NCI-H1417 (cell line): Measurements from ENCODE around the gene MED26.
A peak's percentile ranks its signal among the peaks of the same experiment; 100 is the strongest.
"Not testable (repeated sequence)": the region's sequence is repeated elsewhere in the genome, so short reads cannot be mapped to it uniquely, and the experiment has no call there.

Experiments used
- DNase-seq, 3 experiments: peaks; one replicate each; lab custom pipeline; 2025; lab: John Stamatoyannopoulos, UW

The MED26 gene

DNA sequence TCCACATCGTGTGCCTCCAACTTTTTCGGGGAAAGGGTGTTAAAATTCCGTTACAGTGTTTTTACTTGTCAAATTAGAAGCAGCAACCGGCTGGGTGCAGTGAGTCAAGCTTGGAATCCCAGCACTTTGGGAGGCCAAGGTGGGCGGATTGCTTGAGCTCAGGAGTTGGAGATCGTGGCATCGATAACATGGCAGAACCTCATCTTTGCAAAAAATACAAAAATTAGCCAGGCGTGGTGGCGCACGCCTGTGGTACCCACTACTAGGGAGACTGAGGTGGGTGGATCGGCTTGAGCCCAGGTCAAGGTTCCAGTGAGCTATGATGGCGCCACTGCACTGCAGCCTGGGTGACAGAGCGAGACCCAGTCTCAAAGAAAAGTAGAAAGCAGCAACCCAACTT, 54.7 kb downstream of the MED26 start:
- no peak for DNase-seq

DNA sequence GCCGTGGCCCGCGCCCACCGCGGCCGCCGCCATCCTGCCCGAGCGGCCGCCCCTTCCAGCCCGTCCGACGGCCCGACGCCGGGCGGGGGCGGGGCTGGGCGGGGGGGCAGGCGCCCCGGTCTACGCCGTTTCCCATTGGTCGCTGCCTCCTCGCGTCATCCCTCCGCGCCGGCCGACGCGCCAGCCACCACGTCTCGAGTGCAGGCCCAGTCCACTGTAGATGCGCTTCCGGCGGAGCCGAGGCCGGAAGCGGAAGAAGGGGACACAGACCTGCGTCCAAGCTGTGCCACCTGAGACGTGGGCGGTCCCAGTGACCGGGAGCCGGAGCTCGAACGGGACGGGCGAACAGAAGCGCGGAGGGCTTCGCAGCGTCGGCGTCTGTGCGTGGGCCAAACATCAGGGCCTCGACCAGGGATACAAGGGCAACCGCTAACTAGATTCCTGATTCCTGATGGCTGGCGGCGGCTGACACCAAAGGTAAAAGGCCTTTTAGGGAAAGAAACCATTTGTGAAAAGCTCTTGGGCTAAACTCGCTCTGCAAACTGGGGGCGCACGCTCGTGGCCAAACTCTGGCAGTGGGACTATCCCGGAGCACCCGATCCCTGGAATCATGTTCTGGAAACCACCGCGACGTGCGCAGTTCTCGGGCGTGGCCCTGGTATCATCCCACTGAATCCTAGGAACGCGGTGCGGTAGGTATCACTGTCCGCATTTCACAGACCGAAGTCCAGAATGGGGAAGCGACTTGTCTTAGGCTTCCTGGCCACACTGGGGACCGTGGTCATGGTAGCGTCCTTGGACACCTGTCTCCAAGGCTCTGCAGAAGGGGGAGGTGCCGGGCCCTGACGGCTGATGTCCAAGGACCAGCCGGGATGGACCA, 55.4 kb downstream of the MED26 start, which contains the start of gene SLC35E1:
Gene SLC35E1, minus strand, starts transcription at position 84 of the 880 bp plus-strand sequence. Its CDS starts 51 bp downstream, at position 33.
- DNase-seq: peak; percentile 89 to 96 (median 90)

DNA sequence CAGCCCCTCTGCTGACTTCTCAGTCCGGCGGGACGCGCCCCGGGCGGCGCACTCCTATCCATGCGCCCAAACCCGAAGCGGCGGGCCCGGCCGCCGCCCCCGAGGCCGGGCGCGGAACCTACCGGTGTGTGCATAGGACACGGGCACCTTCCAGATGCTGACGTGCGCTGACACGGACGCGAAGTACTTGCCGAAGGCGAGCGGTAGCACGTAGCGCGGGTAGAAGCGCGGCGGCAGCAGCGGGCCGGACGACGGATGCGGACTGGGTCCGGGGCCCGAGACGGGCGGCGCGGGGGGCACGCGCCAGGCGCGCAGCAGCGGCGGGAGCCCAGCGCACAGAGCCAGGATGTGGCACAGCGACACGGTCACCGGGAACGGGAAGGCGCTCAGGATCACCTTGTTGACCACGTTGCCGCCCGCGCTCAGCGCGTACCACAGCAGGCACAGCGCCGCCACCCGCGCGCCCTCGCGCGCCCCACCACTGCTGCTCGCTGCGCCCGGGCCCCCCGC, 56.1 kb downstream of the MED26 start:
- DNase-seq: peak in 2 of 3 experiments; percentile 59 to 70

DNA sequence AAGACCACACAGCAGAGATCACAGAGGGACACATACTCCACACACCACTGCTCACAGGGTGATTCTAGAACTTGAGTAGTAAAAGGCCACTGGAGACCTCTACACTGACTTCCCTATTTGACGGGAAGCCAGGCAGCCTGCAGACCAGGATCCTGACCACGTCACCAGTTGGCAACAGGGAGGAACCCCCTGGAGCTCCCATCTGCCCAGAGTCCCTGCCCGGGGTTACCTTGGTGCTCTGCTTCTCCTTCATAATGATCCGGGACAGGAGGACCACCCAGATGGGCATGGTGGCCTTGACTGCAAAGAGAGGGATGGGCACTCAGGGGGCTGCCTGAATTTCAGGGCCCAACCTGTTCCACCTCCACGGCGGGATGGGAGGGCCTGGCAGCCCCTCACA, 56.7 kb downstream of the MED26 start:
- DNase-seq: no peak

DNA sequence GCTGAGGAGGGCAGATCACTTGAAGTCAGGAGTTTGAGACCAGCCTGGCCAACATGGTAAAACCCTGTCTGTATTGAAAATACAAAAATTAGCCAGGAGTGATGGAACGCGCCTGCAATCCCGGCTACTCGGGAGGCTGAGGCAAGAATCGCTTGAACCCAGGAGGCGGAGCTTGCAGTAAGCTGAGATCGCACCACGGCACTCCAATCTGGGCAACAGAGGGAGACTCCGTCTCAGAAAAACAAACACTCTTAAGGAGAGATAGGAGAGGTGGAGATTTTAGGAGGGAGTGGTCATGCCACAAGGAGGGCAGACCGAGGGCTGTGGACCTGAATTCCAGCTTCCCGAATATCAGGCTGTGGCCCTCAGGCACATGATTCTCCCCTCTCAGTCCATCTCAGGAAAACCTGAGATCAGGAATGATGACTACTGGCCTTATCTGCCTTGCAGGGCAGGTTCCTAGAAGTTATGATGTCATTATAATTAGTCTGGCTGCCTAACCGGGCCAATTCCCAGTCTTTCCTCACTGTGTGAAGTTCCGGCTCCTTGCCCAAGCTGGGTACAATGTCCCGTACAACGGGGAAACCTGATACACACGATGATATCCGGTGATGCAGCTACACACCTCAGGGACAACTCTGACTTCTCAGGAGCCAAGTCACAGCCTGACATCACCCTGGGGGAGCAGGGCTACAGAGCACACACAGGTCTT, 58.2 kb downstream of the MED26 start:
- no peak for DNase-seq

DNA sequence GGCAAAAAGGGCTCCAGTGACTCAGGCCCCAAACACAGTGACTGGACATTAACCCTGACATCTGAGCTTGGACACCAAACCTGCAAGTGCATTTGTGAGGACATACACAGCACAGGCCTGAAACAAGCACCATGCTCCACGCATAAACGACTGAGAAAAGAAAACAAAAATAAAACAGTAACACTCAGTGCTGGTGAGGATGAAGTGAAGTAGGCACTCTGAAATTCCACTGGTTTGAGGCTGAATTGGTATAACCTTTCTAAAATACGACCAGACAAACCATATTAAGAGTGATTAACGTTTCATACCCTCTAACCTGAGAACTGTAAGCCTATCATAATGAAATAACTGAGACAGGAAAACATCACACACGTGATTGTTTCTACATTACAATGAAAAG, 61.3 kb downstream of the MED26 start:
- DNase-seq: no peak

DNA sequence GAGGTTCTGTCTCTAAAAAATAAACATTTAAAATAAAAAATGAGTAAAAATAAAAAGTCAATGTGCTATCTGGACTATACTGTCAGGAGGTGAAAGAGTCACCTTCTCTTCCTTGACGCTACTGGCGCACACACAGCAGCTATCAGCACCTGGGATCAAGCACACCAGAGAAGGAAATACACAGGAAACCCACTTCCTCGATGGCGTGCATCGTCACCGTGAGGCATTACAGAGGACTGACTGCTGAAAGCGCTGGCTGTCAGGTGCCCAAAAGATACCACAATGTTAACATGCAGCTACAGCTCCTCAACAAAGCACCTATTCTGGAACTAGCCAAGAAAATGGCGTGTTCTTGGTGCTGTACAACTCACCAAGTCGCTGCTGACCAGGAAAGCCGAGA, 61.8 kb downstream of the MED26 start:
- no peak for DNase-seq

DNA sequence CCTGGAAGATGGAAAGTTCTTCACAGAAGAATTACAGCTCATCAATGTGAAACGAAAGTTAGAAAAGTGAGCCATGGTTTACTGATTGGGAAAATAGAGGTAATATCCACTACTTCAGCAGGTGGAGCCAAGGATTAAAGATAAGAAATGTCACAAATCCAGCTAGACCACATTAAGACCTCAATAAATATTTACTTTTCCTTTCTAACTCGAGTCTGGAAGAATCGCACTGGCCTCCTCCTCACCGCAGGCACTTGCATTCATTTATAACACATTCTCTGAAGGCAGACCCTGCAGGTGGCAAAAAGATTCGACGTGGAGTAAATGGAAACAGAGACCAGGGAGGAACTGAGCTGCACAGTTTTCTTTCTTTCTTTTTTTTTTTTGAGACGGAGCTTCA, 63.2 kb downstream of the MED26 start:
- no peak for DNase-seq

DNA sequence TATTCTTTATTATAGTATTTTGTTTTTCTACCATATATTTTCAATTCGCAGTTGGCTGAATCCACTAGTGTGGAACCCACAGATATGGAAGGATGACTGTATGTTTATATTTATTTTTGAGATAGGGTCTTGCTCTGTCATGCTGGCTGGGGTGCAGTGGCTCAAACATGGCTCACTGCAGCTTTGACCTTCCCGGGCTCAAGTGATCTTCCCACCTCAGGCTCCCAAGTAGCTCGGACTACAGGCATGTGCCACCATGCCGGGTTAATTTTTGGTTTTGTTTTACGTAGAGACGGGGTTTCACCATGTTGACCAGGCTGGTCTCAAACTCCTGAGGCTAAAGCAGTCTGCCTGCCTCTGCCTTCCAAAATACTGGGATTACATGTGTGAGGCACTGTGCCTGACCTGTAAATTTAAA, 65.4 kb downstream of the MED26 start:
- no peak for DNase-seq

DNA sequence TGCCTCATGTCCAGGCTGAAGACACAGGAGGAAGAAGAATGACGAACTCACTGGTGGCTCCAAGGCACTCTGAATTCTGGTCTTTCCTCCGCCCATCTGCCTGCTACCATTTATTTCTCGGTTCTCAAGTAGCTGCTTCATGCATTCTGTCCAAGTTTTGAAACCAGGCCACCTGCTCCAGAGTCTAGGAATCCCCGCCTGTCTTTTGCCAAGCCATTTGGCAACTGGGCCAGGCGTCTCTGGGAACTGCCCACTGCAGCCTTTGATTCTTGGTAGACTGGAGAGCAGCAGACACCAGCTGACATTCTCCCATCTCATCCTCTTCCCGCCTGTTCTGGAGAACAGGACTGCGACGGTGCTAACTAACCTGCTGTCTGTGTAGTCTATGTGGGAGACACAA, 66.6 kb downstream of the MED26 start:
- DNase-seq: no peak

DNA sequence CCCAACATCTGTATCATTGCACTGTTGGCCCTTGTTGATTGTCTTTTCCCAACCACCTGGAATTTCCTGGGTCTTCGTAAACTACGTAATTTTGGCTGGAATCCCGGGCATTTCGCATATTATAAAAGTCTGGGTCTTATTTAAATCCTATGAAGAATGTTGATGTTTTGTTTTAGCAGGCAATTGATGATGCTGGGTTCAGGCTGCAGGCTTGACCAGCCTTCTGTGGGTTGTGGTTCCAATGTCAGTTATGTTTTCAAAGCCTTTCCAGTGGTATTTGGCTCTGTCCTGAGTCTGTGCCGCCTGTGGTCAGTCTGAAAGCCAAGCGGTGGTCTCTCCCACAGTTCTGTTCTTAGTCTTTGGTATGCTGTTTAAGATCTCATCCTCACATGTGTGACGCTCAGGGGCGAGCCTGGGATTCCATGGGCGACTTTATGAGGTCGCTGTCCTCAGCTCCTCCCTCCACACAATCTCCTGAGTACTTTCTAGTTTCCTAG, 68.2 kb downstream of the MED26 start:
- DNase-seq: no peak

DNA sequence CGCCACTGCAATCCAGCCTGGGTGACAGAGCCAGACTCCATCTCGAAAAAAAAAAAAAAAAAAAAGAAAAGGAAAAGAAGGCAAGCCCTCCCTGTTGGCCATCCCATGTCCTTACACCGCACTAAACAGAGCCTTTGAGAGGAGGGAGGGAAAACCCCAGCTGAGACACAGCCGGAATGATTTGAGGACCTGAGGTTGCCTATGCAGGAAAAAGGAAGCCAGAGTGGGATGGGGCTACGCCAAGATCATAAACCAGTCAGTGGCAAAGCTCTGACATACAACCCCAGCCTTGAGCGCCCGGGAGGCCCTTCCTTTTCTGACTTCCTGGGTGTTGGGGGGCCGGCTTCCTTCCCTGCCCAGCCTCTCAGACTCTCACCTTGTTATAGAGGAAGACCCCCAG, 73.2 kb downstream of the MED26 start:
- no peak for DNase-seq

DNA sequence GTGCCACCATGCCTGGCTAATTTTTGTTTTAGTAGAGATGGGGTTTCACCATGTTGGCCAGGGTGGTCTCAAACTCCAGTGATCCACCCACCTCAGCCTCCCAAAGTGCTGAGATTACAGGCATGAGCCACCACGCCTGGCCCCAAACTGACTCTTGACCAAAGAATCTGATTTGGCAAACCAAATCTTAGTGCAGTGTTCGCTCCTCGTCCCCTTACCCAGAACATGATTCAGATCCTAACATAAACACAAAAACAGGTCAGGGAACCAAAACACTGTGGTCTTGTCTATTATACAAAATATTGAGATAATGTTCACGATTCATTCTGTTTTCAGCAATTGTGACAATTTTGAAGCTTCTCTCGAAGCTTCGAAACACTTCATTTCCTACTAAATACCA, 76.1 kb downstream of the MED26 start:
- DNase-seq: not testable (repeated sequence)

DNA sequence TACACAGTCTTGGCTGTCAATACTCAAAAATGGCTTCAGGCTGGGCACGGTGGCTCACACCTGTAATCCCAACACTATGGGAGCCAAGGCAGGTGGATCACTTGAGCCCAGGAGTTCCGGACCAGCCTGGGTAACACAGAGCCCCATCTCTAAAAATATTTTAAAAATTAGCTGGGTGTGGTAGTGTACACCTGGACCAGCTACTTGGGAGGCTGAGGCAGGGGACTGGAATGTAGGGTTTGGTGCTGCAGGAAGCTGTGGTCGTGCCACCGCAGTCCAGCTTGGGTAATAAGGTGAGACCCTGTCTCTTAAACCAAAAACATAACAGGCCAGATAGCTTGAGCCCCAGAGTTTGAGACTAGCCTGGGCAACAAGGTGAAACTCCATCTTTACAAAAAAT, 79.0 kb downstream of the MED26 start:
- no peak for DNase-seq

DNA sequence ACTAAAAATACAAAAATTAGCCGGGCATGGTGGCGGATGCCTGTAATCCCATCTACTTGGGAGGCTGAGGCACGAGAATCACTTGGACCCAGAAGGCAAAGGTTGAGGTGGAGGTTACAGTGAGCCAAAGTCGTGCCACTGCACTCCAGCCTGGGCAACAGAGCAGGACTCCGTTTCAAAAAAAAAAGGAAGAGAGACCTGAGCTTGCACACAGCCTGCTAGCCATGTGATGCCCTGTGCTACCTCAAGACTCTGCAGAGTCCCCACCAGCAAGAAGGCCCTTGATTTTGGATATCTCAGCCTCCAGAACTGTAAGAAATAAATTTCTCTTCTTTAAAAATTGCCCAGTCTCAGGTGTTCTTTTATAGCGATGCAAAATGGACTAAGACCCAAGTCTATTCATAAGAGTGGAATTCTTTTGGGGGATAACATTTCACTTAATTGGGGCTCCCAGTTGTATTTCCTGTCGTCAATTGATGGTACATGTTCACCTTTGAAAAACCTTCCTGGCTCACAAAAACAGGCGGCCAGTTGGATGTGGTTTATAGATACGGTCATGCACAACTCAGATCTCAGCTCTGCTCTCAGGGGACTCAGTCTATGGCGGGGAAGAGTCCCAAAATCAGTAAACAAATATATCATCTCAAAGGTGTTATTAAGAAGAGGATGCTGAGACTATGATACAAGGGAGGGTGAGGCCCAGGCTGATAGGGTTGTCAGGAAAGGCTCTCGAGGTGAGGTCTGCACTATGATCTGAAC, 83.4 kb downstream of the MED26 start:
- no peak for DNase-seq

DNA sequence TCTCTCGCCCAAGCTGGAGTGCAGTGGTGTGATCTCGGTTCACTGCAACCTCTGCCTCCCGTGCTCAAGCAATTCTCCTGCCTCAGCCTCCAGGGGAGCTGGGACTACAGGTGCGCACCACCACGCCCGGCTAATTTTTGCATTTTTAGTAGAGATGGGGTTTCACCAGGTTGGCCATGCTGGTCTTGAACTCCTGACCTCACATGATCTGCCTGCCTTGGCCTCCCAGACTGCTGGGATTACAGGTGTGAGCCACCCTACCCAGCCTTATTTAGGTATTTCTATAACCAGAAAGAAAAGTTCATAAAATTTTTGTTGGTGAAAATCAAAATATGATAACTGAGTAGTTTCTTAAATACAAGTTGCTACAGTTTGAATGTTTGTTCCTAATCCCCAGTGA, 84.3 kb downstream of the MED26 start:
- not testable (repeated sequence) for DNase-seq

DNA sequence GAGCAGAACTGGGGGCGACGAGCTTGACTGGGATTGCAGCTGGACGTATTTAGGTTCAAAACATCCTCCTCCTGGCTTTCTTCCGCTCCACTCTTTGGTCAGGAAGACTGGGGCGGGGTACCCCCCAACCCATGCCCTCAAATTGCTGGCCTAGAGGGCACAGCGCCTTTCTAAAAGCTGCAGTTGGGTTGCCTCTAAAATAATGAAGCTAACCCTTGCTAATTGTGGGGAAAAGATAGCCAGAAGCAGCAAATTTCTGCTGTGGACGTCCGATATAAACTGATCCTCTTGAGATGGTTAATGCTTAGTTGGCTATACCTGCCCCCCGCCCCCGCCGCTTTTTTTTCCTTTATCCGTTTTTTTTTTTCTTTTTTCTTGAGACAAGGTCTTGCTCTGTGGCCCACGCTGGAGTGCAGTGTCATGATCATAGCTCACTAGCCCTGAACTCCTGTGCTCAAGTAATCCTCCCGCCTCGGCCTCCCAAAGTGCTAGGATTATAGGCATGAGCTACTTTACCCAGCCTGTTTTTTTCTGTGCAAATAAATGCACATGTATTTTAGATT, 85.0 kb downstream of the MED26 start:
- peak in 1 of 3 experiments; percentile 24 for DNase-seq

DNA sequence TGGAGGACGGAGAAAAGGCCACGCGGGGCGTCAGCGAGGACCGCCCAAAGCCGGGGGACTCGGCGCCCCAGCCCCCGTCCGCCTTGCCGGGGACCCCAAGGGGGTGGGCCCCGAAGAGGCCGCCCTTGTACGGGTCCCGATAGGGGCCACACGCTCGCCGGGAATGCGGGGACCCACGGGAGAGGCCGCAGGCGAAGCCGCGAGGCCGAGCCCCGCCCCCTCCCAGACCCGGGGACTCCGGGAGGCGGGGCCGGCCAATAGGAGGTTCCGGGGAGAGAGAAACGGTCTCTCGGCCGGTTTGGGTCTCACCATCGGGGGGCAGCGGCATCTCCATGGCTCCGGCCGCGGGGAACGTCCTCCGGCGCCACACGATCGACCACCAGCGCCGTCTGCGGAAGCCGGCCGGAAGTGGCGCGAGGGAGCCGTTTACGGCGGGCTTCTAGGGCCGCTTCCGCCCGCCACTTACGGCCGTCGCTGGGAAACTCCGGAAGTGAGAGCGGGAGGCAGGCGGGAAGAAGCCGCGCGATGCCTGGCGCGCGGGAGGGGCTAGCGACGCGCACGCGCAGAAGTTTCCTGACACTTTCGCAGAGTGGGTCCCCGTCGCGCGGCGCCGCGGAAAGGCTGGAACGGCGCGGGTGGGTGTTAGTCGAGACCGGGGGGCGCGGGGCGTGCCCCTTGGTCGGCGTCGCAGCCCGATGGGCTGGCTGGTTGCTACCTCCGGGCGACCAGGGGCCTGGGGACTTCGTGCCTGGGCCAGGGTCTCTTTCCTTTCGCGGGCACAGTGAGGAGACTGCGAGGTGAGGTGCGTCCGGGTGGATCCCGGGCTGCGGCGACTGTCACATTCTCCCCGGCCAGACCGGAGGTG, 85.7 kb downstream of the MED26 start, which contains the start of gene CHERP:
Gene CHERP, minus strand, starts transcription at position 393 of the 865 bp plus-strand sequence. Its CDS starts 59 bp downstream, at position 334.
- DNase-seq: peak; percentile 89 to 95 (median 94)

DNA sequence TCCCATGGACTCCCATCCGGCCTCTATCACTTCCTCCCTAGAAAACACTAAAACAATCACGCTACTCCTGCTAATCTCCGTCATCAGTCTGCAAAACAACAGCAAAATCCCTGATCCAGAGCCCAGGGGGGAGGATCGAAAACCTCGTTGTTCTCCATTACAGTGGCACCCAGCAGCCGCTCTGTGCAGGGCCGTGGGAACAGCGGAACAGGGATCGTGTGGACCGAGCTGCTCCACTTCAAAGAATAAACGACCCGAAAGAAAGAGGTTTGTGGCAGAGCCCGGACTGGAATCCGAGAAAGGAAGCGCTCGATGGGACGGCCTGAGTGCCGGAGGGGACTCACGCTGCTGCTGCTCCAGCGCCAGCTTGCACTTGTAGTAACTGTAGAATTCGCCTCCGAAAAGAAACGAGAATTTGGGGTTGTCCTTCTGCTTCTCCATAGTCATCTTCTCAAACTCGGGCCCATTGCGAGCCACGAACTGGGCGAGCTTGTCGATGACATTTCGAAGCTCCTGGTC, 86.4 kb downstream of the MED26 start:
- DNase-seq: peak in 2 of 3 experiments; percentile 31 to 36

DNA sequence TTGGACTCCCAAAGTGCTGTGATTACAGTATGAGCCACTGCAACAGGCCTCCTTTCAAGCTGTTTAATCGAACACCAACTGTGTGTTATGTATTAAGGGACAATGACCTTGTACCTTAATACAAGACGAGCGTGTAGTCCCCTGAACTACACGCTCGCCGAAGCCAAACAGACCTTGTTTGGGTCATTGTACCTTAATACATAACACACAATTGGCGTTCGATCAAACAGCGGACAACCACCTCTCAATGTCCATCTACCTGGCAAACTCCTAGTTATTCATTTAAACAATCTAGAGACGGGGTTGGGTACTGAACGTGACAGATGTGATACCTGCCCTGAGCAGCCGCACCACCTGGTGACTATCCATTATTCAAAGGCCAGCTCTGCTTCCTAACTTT, 87.1 kb downstream of the MED26 start:
- DNase-seq: no peak
